ENCODE data around the gene TFPI2.

GRCh38 chr7:93923942-93924341 is 33.4 kb upstream of the TFPI2 start:
- TF ChIP-seq CTCF (IDR thresholded peaks at IDR 0.05; ENCODE audit: borderline replicate concordance, extremely low read depth, low read length, poor library complexity, severe bottlenecking) = no peak
- TF ChIP-seq EZH2 (IDR thresholded peaks at IDR 0.05; ENCODE audit: borderline replicate concordance, low read depth, low read length, severe bottlenecking) = no peak

All from DND-41 (cell line).